Muscle of leg (tissue), 11 donors: ENCODE results near the gene APOBEC3F. TPM values are rescaled to one million over a fixed set of nuclear protein-coding genes. Genes with fewer than 3 reads are reported as not detected.
"Not testable (repeated sequence)": the region's sequence is repeated elsewhere in the genome, so short reads cannot be mapped to it uniquely, and the experiment has no call there.

Source experiments
- DNase-seq: peaks from one replicate; pipeline ENCODE4 v3.0.0; 2013
- H3K27ac ChIP-seq: one replicate; pipeline ENCODE4 v1.5.1; 2013; ENCODE audit warnings: mild to moderate bottlenecking, low read length, control low read depth
- H3K27me3 ChIP-seq: one replicate; pipeline ENCODE4 v1.6.1; 2013; ENCODE audit warnings: low read length; ENCODE audit not compliant: control insufficient read depth, insufficient read depth
- H3K36me3 ChIP-seq: one replicate; pipeline ENCODE4 v1.6.1; 2013; ENCODE audit warnings: low read length; ENCODE audit not compliant: control insufficient read depth, insufficient read depth
- H3K4me1 ChIP-seq: one replicate; pipeline ENCODE4 v1.6.1; 2013; ENCODE audit warnings: low read length; ENCODE audit not compliant: control insufficient read depth, insufficient read depth
- H3K4me3 ChIP-seq: one replicate; pipeline ENCODE4 v1.5.1; 2013; ENCODE audit warnings: low read length, control low read depth
- H3K9me3 ChIP-seq: replicated peaks from 2 replicates; pipeline ENCODE4 v1.6.1; 2013; ENCODE audit warnings: low read depth, low read length; ENCODE audit not compliant: control insufficient read depth
- WGBS: methylation state at CpG from one replicate; pipeline ENCODE4 v1.1.5; 2013; ENCODE audit warnings: missing lambda C conversion rate; ENCODE audit not compliant: insufficient coverage; 5-methylcytosine and 5-hydroxymethylcytosine counted together
- polyA plus RNA-seq, 8 donors: library from polyadenylated mRNA; unstranded; fragments of 120-200 nt; gene quantifications; one replicate each; pipeline versions ENCODE4 v1.2.1 to v1.2.3, GENCODE V29; 2013; ENCODE audit warnings: inconsistent platforms in 1 of 8, low replicate concordance in 1 of 8; ENCODE audit not compliant: insufficient read length in 8 of 8, insufficient read depth in 1 of 8
- total RNA-seq: library from RNA; stranded (reverse); fragments of 120-200 nt; gene quantifications from one replicate; pipeline ENCODE4 v1.2.4, GENCODE V29; 2013

Gene APOBEC3F
- total and polyA plus RNA-seq, 9 donors: 2.7 to 4.6 (median 3.2) TPM

DNA sequence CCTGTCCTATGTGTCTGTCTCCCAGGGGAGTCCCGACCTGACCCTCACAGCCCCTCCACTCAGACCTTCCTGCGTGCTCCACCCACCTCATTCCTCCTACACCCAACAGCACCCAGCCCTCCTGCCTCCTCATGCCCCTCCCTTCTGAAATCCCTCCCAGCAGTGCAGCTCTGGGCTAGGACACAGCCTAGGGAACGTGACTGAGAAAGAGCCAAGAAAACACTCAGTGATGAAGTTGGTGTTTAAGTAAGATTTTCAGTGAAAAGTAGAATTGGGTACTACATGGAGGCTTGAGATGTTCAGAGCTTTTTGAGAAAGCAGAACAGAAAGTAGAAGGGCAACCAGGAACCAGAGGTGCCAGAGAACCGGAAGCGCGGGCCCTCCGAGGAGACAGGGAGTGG is 31.9 kb downstream of the APOBEC3F start:
- not testable (repeated sequence) for H3K36me3 ChIP-seq, H3K27me3 ChIP-seq, H3K4me3 ChIP-seq, DNase-seq, H3K27ac ChIP-seq, H3K9me3 ChIP-seq, H3K4me1 ChIP-seq
- WGBS: 64% methylated on average over 2 of the region's 7 CpGs

GRCh38 chr22:39073981-39074380 is 33.3 kb downstream of the APOBEC3F start:
- DNase-seq: no peak
- WGBS: 100% methylated on average over 1 of the region's 2 CpGs
- Histone ChIP-seq H3K27ac (no peak overlapping the region), H3K4me3 (no peak overlapping the region), H3K27me3 (no peaks in the 10 kb centered on the region), H3K36me3 (no peaks in the 10 kb centered on the region), H3K4me1 (no peaks in the 10 kb centered on the region), H3K9me3 (no peaks in the 10 kb centered on the region)

DNA sequence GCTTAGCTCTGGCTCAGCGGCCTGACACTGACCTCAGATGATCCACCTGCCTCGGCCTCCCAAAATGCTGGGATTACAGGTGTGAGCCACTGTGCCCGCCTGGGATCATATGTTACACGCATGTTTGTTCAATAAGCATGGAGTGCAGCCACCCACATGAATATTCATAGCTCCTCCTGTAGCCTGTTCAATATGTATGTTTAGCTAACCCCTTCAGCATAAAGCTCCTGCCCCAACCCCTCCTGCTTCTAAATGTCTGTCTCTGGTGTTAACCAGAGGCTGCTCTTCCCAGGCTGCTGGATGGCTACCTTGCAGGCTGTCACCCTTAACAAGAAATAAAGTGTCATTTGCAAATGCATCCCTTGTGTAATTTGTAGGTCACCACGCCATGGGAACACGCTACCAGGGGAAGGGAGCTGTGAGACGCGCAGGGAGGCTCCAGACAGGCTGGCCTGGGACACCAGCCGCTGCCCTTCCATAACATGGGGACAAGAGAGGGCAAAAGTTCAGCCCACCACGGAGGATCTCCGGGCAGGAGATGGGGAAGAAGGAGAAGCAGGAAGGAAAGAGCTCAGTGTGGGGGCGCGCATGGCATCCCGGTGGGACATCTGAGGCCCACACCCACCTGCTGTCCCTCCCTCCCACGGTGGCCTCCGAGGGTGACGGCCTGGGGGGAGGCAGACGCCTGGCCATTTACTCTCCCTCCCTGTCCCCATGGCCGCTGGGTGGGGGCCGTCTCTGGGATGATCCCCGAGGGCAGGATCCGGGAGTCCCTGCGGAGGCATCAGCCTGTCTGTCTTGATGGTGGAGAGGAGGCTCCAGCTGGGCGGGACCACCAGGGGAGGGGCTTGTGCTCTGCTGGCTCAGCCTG is 35.7 kb downstream of the APOBEC3F start:
- H3K27me3 ChIP-seq, H3K9me3 ChIP-seq, DNase-seq, H3K27ac ChIP-seq, H3K36me3 ChIP-seq, H3K4me1 ChIP-seq: not testable (repeated sequence)
- WGBS: 61% methylated on average over 4 of the region's 24 CpGs
- peak overlapping the region; percentile 13 for H3K4me3 ChIP-seq

GRCh38 chr22:39077026-39077840 is 36.6 kb downstream of the APOBEC3F start, which contains the start of gene APOBEC3G:
TSS of gene APOBEC3G (plus strand) at chr22:39077275. CDS start at chr22:39077362, 87 bp downstream.
- peak; percentile 74 for DNase-seq
- peak within 1 kb of the TSS; percentile 41 for H3K4me3 ChIP-seq
- H3K4me1 ChIP-seq, H3K27me3 ChIP-seq, H3K36me3 ChIP-seq, H3K9me3 ChIP-seq: not testable (repeated sequence)
- peak within 1 kb of the TSS; percentile 35 for H3K27ac ChIP-seq
- 30% methylated on average over 12 of the region's 17 CpGs for WGBS

GRCh38 chr22:39077912-39078311 is 37.2 kb downstream of the APOBEC3F start:
- 83% methylated on average over 6 of the region's 12 CpGs for WGBS
- H3K36me3 ChIP-seq, H3K9me3 ChIP-seq, H3K4me1 ChIP-seq, H3K27ac ChIP-seq, H3K27me3 ChIP-seq, DNase-seq, H3K4me3 ChIP-seq: not testable (repeated sequence)

- no peak overlapping the region for H3K27ac ChIP-seq
- H3K36me3 ChIP-seq: no peaks in the 10 kb centered on the region
- H3K4me3 ChIP-seq: no peak overlapping the region
- no peaks in the 10 kb centered on the region for H3K27me3 ChIP-seq
- no peak for DNase-seq
- 92% methylated on average over 1 of the region's 8 CpGs for WGBS
- no peaks in the 10 kb centered on the region for H3K9me3 ChIP-seq
- no peaks in the 10 kb centered on the region for H3K4me1 ChIP-seq
These were observed 37.7 kb downstream of the APOBEC3F start for GRCh38 chr22:39078329-39078728.

DNA sequence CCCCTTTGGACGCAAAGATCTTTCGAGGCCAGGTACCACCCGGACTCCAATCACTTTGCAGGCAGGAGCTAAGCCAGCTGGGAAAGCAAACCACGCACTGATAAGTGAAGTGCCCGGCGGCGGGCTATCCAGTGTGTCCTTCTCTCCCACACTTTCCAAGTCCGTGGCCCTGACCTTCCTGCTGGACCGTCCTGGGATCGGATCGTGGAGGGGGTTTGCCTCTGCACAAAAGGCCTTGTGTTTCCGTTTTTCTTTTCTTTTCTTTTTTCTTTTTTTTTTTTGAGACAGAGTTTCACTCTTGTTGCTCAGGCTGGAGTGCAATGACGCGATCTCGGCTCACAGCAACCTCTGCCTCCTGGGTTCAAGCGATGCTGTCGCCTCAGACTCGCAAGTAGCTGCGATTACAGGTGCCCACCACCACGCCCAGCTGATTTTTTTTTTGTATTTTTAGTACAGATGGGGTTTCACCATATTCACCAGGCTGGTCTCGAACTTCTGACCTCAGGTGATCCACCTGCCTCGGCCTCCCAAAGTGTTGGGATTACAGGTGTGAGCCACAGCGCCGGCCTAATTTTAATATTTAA is 38.5 kb downstream of the APOBEC3F start:
- H3K4me3 ChIP-seq, H3K36me3 ChIP-seq, H3K27ac ChIP-seq, H3K9me3 ChIP-seq, H3K27me3 ChIP-seq, DNase-seq, H3K4me1 ChIP-seq: not testable (repeated sequence)
- WGBS: 79% methylated on average over 4 of the region's 24 CpGs

- no peak for DNase-seq
- H3K36me3 ChIP-seq: no peaks in the 10 kb centered on the region
- no peak overlapping the region for H3K27ac ChIP-seq
- H3K4me3 ChIP-seq: no peak overlapping the region
- H3K9me3 ChIP-seq: no peaks in the 10 kb centered on the region
- H3K27me3 ChIP-seq: no peaks in the 10 kb centered on the region
- 53% methylated on average over 8 of the region's 9 CpGs for WGBS
- H3K4me1 ChIP-seq: no peaks in the 10 kb centered on the region
These were observed 39.5 kb downstream of the APOBEC3F start for GRCh38 chr22:39080052-39080762.

- no peak overlapping the region for H3K4me3 ChIP-seq
- no peak for DNase-seq
- 83% methylated on average over 10 of the region's 12 CpGs for WGBS
- H3K9me3 ChIP-seq: no peaks in the 10 kb centered on the region
- no peaks in the 10 kb centered on the region for H3K36me3 ChIP-seq
- no peaks in the 10 kb centered on the region for H3K27me3 ChIP-seq
- no peak overlapping the region for H3K27ac ChIP-seq
- H3K4me1 ChIP-seq: no peaks in the 10 kb centered on the region
These were observed 40.4 kb downstream of the APOBEC3F start for GRCh38 chr22:39081016-39081415.
